SK-N-SH (cell line): ENCODE data around the gene MLST8. TPM values are rescaled to one million over a fixed set of nuclear protein-coding genes. Genes with fewer than 3 reads are reported as not detected.
"Not testable (repeated sequence)": the region's sequence is repeated elsewhere in the genome, so short reads cannot be mapped to it uniquely, and the experiment has no call there.

Experiments
- CTCF ChIA-PET: fragments of 300-600, 350-600 bp; formaldehyde crosslinking; extraction: SDS; loops from one replicate; lab custom pipeline; 2021; lab: Yijun Ruan, JAX
- POLR2A ChIA-PET: fragments of 350-600 bp; sonication (Branson Sonifier 250); formaldehyde crosslinking; extraction: SDS; loops from one replicate; lab custom pipeline; 2020; ENCODE audit warnings: antibody characterized with exemption, inconsistent platforms; lab: Yijun Ruan, JAX
- DNase-seq: peaks from one replicate; pipeline ENCODE4 v3.0.0; 2012
- H2AFZ ChIP-seq: fragments of 200-600 bp; sonication (generic); 2 replicates; pipeline ENCODE4 v1.8.1; 2016; ENCODE audit warnings: antibody characterized with exemption, mild to moderate bottlenecking, low read depth
- H3F3A ChIP-seq: fragments of 200-600 bp; sonication (generic); replicated peaks from 2 replicates; pipeline ENCODE3; 2016; ENCODE audit warnings: antibody characterized with exemption, mild to moderate bottlenecking; ENCODE audit not compliant: insufficient read depth
- H3K27ac ChIP-seq, 2 experiments: fragments of 200-500 bp in 1 of 2; fragments of 200-600 bp in 1 of 2; sonication (Bioruptor generic) in 1 of 2; sonication (generic), shearing (Covaris generic) in 1 of 2; 2 replicates each; pipeline versions ENCODE4 v1.5.1 to v1.6.1; 2014 to 2016; ENCODE audit warnings: low read depth in 2 of 2, inconsistent platforms in 1 of 2, low read length in 1 of 2, mild to moderate bottlenecking in 1 of 2, mixed read lengths in 1 of 2
- H3K27me3 ChIP-seq: fragments of 200-600 bp; sonication (generic), shearing (Covaris generic); 2 replicates; pipeline ENCODE4 v1.6.1; 2016; ENCODE audit warnings: mixed run types; ENCODE audit not compliant: insufficient read depth
- H3K36me3 ChIP-seq, 2 experiments: fragments of 200-500 bp in 1 of 2; fragments of 200-600 bp in 1 of 2; sonication (Bioruptor generic) in 1 of 2; sonication (generic) in 1 of 2; replicated peaks in 1 of 2; 2 replicates each; pipeline versions ENCODE3 to v1.5.1; 2014 to 2016; ENCODE audit warnings: low read length in 1 of 2, mild to moderate bottlenecking in 1 of 2; ENCODE audit not compliant: insufficient read depth in 2 of 2, control insufficient read depth in 1 of 2
- H3K4me1 ChIP-seq, 2 experiments: fragments of 200-500 bp in 1 of 2; fragments of 200-600 bp in 1 of 2; sonication (Bioruptor generic) in 1 of 2; sonication (generic), shearing (Covaris generic) in 1 of 2; 2 replicates each; pipeline versions ENCODE4 v1.5.1 to v1.6.1; 2014 to 2016; ENCODE audit warnings: low read depth in 1 of 2, low read length in 1 of 2, mixed run types in 1 of 2; ENCODE audit not compliant: insufficient read depth in 2 of 2, control insufficient read depth in 1 of 2
- H3K4me2 ChIP-seq: fragments of 200-600 bp; sonication (generic), shearing (Covaris generic); 2 replicates; pipeline ENCODE4 v1.6.1; 2017; ENCODE audit warnings: mixed run types
- H3K4me3 ChIP-seq, 2 experiments: fragments of 200-500 bp in 1 of 2; fragments of 200-600 bp in 1 of 2; sonication (Bioruptor generic) in 1 of 2; sonication (generic), shearing (Covaris generic) in 1 of 2; 2 replicates each; pipeline versions ENCODE4 v1.5.1 to v1.8.1; 2014 to 2016; ENCODE audit warnings: low read depth in 2 of 2, inconsistent platforms in 1 of 2, low read length in 1 of 2, mild to moderate bottlenecking in 1 of 2, mixed read lengths in 1 of 2, moderate library complexity in 1 of 2
- H3K79me2 ChIP-seq: fragments of 200-600 bp; sonication (generic); 2 replicates; pipeline ENCODE4 v1.8.1; 2017; ENCODE audit warnings: mild to moderate bottlenecking; ENCODE audit not compliant: insufficient read depth
- H3K9ac ChIP-seq: fragments of 200-600 bp; sonication (generic); 2 replicates; pipeline ENCODE4 v1.6.1; 2017; ENCODE audit warnings: mixed run types
- H3K9me2 ChIP-seq: fragments of 200-600 bp; sonication (generic); 2 replicates; pipeline ENCODE4 v1.6.1; 2017; ENCODE audit warnings: mixed run types
- H3K9me3 ChIP-seq: fragments of 200-600 bp; sonication (generic); 2 replicates; pipeline ENCODE4 v1.6.1; 2017; ENCODE audit warnings: mixed run types, mild to moderate bottlenecking, moderate library complexity
- H4K20me1 ChIP-seq: fragments of 200-600 bp; sonication (generic); 2 replicates; pipeline ENCODE4 v1.6.1; 2017; ENCODE audit warnings: mild to moderate bottlenecking, mixed run types; ENCODE audit not compliant: insufficient read depth
- ELF1 ChIP-seq: IDR thresholded peaks from 2 replicates; pipeline ENCODE4 v1.4.0; 2012
- EZH2phosphoT487 ChIP-seq: fragments of 200-600 bp; sonication (generic); IDR thresholded peaks from 2 replicates; pipeline ENCODE4 v1.6.1; 2017; ENCODE audit warnings: low read depth, mixed run types, mild to moderate bottlenecking, antibody characterized with exemption, moderate library complexity, borderline replicate concordance
- FOXM1 ChIP-seq: IDR thresholded peaks from 2 replicates; pipeline ENCODE4 v1.4.0; 2012; ENCODE audit warnings: low read depth, mild to moderate bottlenecking
- JUND ChIP-seq: IDR thresholded peaks from 2 replicates; pipeline ENCODE4 v1.4.0; 2012
- POLR2AphosphoS5 ChIP-seq: IDR thresholded peaks from 2 replicates; pipeline ENCODE4 v1.6.1; 2012; ENCODE audit warnings: low read depth, low read length
- RCOR1 ChIP-seq: fragments of 150-350 bp; IDR thresholded peaks from 2 replicates; pipeline ENCODE4 v1.6.1; 2017; ENCODE audit warnings: antibody characterized with exemption, low read length
- RXRA ChIP-seq: IDR thresholded peaks from 2 replicates; pipeline ENCODE4 v1.4.0; 2012; ENCODE audit warnings: low read depth, mild to moderate bottlenecking, borderline replicate concordance
- WGBS: methylation state at CpG from one replicate; pipeline ENCODE4 v1.1.6; 2017; ENCODE audit warnings: low lambda C conversion rate; 5-methylcytosine and 5-hydroxymethylcytosine counted together
- polyA plus RNA-seq, 3 experiments: library from polyadenylated mRNA; depleted of rRNA; stranded (reverse); fragments of >200 nt; gene quantifications; 2 replicates each; pipeline ENCODE4 v1.2.3, GENCODE V29; 2012
- TF ChIP-seq, protein P1 (sequence below): fragments of 200-600 bp; sonication (generic); IDR thresholded peaks from 2 replicates; pipeline ENCODE4 v1.6.1; 2017; ENCODE audit warnings: antibody characterized with exemption, mild to moderate bottlenecking, moderate library complexity
- TF ChIP-seq, protein P2 (sequence below): IDR thresholded peaks from 2 replicates; pipeline ENCODE4; 2012
- TF ChIP-seq, protein P3 (sequence below): IDR thresholded peaks from 2 replicates; pipeline ENCODE4 v1.4.0; 2012; ENCODE audit warnings: low read depth, borderline replicate concordance
- TF ChIP-seq, protein P4 (sequence below): fragments of 150-350 bp; IDR thresholded peaks from 2 replicates; pipeline ENCODE4 v1.6.1; 2017; ENCODE audit warnings: antibody characterized with exemption, low read length, low read depth, borderline replicate concordance

MLST8 gene
- polyA plus RNA-seq, 1 of the 3 experiments (the other 2 are of a cell fraction) = 85.4 TPM

DNA sequence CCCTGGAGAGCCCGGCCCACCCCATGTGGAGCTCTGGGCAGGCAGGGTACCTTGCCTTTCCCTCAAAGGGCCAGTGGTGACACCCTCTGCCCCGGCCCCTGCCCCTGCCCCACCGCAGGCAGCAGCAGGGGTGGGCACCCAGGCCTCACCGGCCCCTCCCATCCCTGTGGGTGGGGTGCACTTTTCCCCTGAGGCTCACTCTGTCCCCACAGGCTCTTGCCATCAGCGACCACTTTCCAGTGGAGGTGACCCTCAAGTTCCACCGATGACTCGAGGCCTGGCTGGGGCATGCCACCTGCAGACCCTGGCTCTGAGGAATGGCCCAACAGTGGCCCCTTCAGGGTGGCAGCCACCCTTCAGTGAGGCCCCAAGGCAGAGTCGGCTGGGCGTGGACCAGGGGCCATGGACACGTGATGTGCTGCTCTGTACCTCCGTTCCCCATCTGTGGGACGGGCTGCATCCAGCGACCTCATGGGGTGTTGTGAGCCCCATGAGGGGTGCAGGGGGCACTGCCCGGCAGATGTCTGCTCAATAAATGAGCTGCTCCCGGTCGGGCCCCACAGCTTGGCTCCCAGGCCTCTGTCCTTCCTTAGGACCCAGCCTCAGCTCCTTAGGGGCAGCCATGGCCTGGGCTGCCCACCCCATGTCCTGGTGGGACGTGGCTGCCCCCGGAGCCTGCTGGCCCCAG lies 33.0 kb downstream of the MLST8 start:
- CTCF ChIA-PET = interaction anchor here (0.9 to 1.2 kb wide), 2 partner anchors 13 to 235 kb away, joined by 5 read pairs; partner anchors contain the start of gene ECI1
- WGBS = 88% methylated on average over 5 of the region's 18 CpGs
- H3K9ac ChIP-seq = no peak overlapping the region
- DNase-seq = peak; percentile 42
- H2AFZ ChIP-seq = no peak overlapping the region
- H3F3A ChIP-seq = peaks cover 10% of the 10 kb centered on the region
- no peaks in the 10 kb centered on the region for H3K9me2 ChIP-seq
- peaks cover 0 to 3% of the 10 kb centered on the region in 2 experiments; a peak in 1 of 4 replicates for H3K4me1 ChIP-seq
- H3K4me3 ChIP-seq = no peak overlapping the region
- H3K4me2 ChIP-seq = no peak overlapping the region
- no peaks in the 10 kb centered on the region for H3K27me3 ChIP-seq
- H4K20me1 ChIP-seq = no peaks in the 10 kb centered on the region
- no peaks in the 10 kb centered on the region for H3K79me2 ChIP-seq
- H3K27ac ChIP-seq = no peak overlapping the region
- peaks cover 8 to 38% of the 10 kb centered on the region in 2 experiments for H3K36me3 ChIP-seq
- TF ChIP-seq POLR2AphosphoS5 = peak; percentile 5; the same call in 1 of the 2 replicates
- no peak for TF ChIP-seq RXRA
- TF ChIP-seq RCOR1 = no peak
- TF ChIP-seq, all 33 proteins: peak for 1
- H3K9me3 ChIP-seq = no peaks in the 10 kb centered on the region
- POLR2A ChIA-PET = interaction anchor here (1.0 to 1.9 kb wide), 2 partner anchors 8 to 13 kb away, joined by 3 to 5 read pairs; partner anchors contain the start of gene ECI1

DNA sequence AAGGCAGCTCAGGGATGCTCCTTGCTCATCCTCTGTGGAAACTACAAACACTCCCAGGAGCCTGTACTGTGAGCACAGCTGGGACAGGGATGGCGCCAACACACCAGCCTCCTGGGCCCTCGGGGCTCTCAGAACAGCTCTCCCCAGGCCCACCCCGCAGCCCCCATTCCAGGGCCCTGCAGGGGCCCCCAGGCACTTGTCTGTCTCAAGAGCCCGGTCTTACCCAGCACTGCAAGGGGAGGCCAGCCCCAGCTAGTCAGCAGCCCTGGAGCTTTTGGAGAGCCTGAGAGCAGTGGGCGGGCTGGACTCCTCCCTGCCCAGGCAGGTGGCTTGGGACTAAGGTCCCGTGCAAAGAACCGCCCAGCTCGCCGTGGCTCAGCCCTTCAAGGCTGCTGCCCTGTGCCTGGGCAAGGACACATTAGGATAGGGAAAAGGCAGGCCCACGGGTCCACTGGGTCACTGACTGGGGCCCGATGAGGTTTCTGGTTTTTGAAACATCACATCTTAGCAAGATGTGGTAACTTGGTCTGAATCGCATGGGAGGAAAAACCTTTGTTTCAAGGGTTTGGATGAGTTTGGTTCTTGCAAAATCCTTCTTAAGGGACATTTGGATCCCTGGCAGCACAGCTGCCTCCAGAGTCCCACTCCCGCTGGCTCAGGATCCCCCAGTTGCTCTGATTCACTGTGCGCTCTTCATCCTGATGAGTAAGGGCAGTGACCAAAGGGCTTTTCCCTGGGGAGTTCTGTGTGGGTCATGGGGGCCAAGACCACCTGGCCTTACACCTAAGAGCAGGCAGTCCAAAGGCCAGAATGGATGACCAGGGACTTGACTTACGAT lies 33.8 kb downstream of the MLST8 start:
- Histone ChIP-seq H3K36me3 (peaks cover 8 to 32% of the 10 kb centered on the region in 2 experiments), H3F3A (peaks cover 10% of the 10 kb centered on the region), H3K9me2 (no peaks in the 10 kb centered on the region), H4K20me1 (no peaks in the 10 kb centered on the region), H3K4me2 (no peak overlapping the region), H3K27ac (no peak overlapping the region), H3K27me3 (no peaks in the 10 kb centered on the region), H2AFZ (no peak overlapping the region), H3K4me3 (no peak overlapping the region), H3K79me2 (no peaks in the 10 kb centered on the region), H3K4me1 (peaks cover 0 to 3% of the 10 kb centered on the region in 2 experiments; a peak in 1 of 4 replicates), H3K9ac (no peak overlapping the region), H3K9me3 (no peaks in the 10 kb centered on the region)
- ChIA-PET CTCF (interaction anchor here (0.9 to 1.2 kb wide), 2 partner anchors 13 to 236 kb away, joined by 5 read pairs; partner anchors contain the start of gene ECI1), POLR2A (interaction anchor here (1.0 to 1.9 kb wide), 2 partner anchors 8 to 12 kb away, joined by 3 to 5 read pairs; partner anchors contain the start of gene ECI1)
- 89% methylated on average over 7 of the region's 15 CpGs for WGBS
- peak; percentile 37 for DNase-seq
- TF ChIP-seq ELF1 (no peak), RCOR1 (no peak), FOXM1 (no peak), JUND (peak; percentile 7; the same call in 1 of the 2 replicates), POLR2AphosphoS5 (0 out of 2 replicates have a peak, but pooled peaks have one; percentile 3), EZH2phosphoT487 (no peak)
- TF ChIP-seq, protein P1, sequence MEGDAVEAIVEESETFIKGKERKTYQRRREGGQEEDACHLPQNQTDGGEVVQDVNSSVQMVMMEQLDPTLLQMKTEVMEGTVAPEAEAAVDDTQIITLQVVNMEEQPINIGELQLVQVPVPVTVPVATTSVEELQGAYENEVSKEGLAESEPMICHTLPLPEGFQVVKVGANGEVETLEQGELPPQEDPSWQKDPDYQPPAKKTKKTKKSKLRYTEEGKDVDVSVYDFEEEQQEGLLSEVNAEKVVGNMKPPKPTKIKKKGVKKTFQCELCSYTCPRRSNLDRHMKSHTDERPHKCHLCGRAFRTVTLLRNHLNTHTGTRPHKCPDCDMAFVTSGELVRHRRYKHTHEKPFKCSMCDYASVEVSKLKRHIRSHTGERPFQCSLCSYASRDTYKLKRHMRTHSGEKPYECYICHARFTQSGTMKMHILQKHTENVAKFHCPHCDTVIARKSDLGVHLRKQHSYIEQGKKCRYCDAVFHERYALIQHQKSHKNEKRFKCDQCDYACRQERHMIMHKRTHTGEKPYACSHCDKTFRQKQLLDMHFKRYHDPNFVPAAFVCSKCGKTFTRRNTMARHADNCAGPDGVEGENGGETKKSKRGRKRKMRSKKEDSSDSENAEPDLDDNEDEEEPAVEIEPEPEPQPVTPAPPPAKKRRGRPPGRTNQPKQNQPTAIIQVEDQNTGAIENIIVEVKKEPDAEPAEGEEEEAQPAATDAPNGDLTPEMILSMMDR = no peak
- TF ChIP-seq, protein P2, sequence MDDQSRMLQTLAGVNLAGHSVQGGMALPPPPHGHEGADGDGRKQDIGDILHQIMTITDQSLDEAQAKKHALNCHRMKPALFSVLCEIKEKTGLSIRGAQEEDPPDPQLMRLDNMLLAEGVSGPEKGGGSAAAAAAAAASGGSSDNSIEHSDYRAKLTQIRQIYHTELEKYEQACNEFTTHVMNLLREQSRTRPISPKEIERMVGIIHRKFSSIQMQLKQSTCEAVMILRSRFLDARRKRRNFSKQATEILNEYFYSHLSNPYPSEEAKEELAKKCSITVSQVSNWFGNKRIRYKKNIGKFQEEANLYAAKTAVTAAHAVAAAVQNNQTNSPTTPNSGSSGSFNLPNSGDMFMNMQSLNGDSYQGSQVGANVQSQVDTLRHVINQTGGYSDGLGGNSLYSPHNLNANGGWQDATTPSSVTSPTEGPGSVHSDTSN = no peak
- TF ChIP-seq, protein P3, sequence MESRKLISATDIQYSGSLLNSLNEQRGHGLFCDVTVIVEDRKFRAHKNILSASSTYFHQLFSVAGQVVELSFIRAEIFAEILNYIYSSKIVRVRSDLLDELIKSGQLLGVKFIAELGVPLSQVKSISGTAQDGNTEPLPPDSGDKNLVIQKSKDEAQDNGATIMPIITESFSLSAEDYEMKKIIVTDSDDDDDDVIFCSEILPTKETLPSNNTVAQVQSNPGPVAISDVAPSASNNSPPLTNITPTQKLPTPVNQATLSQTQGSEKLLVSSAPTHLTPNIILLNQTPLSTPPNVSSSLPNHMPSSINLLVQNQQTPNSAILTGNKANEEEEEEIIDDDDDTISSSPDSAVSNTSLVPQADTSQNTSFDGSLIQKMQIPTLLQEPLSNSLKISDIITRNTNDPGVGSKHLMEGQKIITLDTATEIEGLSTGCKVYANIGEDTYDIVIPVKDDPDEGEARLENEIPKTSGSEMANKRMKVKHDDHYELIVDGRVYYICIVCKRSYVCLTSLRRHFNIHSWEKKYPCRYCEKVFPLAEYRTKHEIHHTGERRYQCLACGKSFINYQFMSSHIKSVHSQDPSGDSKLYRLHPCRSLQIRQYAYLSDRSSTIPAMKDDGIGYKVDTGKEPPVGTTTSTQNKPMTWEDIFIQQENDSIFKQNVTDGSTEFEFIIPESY = no peak
- TF ChIP-seq, protein P4, sequence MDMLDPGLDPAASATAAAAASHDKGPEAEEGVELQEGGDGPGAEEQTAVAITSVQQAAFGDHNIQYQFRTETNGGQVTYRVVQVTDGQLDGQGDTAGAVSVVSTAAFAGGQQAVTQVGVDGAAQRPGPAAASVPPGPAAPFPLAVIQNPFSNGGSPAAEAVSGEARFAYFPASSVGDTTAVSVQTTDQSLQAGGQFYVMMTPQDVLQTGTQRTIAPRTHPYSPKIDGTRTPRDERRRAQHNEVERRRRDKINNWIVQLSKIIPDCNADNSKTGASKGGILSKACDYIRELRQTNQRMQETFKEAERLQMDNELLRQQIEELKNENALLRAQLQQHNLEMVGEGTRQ = no peak

DNA sequence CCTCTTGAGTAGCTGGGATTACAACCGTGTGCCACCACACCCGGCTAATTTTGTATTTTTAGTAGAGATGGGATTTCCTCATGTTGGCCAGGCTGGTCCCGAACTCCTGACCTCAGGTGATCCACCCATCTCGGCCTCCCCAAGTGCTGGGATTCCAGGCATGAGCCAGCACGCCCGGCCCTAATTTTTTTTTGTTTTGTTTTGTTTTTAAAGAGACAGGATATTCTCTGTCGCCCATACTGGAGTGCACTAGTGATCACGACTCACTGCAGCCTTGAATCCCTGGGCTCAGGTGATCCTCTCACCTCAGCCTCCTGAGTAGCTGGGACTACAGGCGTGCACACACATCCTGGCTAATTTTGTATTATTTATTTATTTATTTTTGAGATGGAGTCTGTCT lies 35.1 kb downstream of the MLST8 start:
- H3K9me3 ChIP-seq, H3K4me2 ChIP-seq, H3K79me2 ChIP-seq, H4K20me1 ChIP-seq, H3F3A ChIP-seq, H2AFZ ChIP-seq, H3K9me2 ChIP-seq, H3K27me3 ChIP-seq, H3K4me1 ChIP-seq, H3K27ac ChIP-seq, H3K4me3 ChIP-seq, H3K9ac ChIP-seq, DNase-seq: not testable (repeated sequence)
- peaks cover 8 to 31% of the 10 kb centered on the region in 2 experiments for H3K36me3 ChIP-seq
- CTCF ChIA-PET = interaction anchor here (2.4 kb wide), 1 partner anchor 11 kb away, joined by 8 read pairs; the partner anchor contains the start of gene ECI1
- WGBS = 85% methylated on average over 9 of the region's 9 CpGs
- POLR2A ChIA-PET = interaction anchor here (1.3 kb wide), 1 partner anchor 11 kb away, joined by 3 read pairs; the partner anchor contains the start of gene ECI1
